GM12892 (cell line): ENCODE measurements around the gene ZNHIT3.
A peak's percentile ranks its signal among the peaks of the same experiment; 100 is the strongest.

ENCODE experiments used
- DNase-seq: peaks from one replicate; pipeline ENCODE4 v3.0.0; 2011; ENCODE audit not compliant: insufficient read length
- FAIRE-seq: peaks from 2 replicates; lab custom pipeline; 2011; peaks lifted over from hg19 to GRCh38; lab: Jason Lieb, UNC
- POLR2A ChIP-seq: IDR thresholded peaks from 2 replicates; pipeline ENCODE4 v1.6.1; 2011; ENCODE audit warnings: low read depth, low read length, control low read depth
- POLR2AphosphoS5 ChIP-seq: IDR thresholded peaks from 2 replicates; pipeline ENCODE4 v1.6.1; 2011; ENCODE audit warnings: low read depth, low read length, control low read depth
- TAF1 ChIP-seq: IDR thresholded peaks from 2 replicates; pipeline ENCODE4 v1.6.1; 2011; ENCODE audit warnings: low read depth, mild to moderate bottlenecking, control low read depth, low read length, borderline replicate concordance

Gene ZNHIT3

GRCh38 chr17:36544044-36544306 lies 57.5 kb downstream of the ZNHIT3 start:
- TF ChIP-seq TAF1 (0 out of 2 replicates have a peak, but pooled peaks have one; percentile 6), POLR2AphosphoS5 (no peak), POLR2A (no peak)
- FAIRE-seq (no peak), DNase-seq (no peak)

DNA sequence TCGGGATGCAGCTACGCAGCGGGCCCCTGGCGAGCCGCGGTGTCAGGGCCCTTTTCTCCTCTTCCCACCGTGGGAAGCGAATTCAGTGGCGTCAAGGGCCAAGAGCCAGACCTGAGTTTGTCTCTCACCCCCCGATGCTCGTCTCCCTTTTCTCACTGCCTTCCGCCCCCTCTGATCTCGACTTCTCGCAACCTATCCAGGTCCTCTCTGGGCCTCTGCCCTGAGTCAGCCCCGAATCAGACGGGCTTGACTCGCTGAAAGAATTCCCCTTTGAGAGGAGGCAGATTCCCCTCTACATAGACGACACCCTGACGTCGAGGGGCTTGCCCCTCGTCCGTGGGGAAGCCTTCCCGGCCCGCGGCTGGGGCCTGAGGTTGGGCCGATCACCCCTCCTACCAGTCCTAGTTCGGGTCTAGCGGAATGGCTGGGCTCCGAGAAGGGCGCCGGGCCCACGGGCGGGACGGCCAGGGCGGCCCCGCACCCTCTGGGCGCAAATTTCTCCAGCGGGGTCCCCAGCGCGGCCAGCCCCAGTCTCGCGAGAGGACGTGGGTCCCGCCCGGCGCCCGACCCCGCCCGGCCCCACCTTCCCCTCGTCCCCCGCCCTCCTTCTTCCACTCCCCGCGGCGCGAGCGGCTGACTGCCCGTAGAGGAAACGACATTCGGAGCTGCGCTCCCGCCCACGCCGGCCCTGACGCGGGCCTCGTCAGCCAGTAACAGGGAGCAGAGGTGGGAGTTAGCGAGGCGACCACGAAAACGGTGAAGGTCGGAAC lies 58.0 kb downstream of the ZNHIT3 start, which contains the start of gene GGNBP2:
Gene GGNBP2, plus strand, starts transcription at position 613 of the 770 bp plus-strand sequence. CDS start 806 bp downstream, outside the sequence.
- no peak for FAIRE-seq
- DNase-seq, result peak; percentile 80
- TF ChIP-seq POLR2AphosphoS5 (peak; percentile 68), TAF1 (peak; percentile 1), POLR2A (peak; percentile 83)

GRCh38 chr17:36545077-36545464 lies 58.6 kb downstream of the ZNHIT3 start:
- no peak for FAIRE-seq
- DNase-seq, result no peak
- TF ChIP-seq POLR2A, result no peak
- no peak for TF ChIP-seq POLR2AphosphoS5
- TF ChIP-seq TAF1, result no peak
